ENCODE results near the gene E4F1. TPM values are rescaled to one million over a fixed set of nuclear protein-coding genes. Genes with fewer than 3 reads are reported as not detected.

E4F1 gene
- total RNA-seq, 1 experiment from 2014 or later: 41.6 TPM

DNA sequence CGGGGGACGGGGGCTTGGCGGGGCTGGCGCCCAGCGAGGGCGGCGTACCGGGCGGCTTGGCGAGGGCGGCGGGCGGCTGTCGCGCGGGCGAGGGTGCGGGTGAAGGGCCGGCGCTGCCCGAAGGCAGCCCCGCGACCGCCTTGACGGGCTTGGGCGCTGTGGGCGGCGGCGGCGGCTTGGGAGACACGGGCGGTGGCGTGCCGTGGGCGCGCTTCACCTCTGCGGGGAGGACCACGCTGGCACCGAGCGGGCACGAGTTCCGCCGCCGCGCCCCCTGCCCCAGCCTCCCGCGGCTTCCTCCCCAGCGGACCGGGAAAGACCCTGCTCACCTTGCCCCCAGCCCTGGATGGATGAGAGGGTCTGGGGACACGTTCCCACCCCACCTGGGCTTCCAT is 44.3 kb upstream of the E4F1 start:
- TF ChIP-seq EZH2 (IDR thresholded peaks at IDR 0.05; ENCODE audit: borderline replicate concordance, low read depth, low read length, poor library complexity, severe bottlenecking): no peak
- TF ChIP-seq, protein P1, sequence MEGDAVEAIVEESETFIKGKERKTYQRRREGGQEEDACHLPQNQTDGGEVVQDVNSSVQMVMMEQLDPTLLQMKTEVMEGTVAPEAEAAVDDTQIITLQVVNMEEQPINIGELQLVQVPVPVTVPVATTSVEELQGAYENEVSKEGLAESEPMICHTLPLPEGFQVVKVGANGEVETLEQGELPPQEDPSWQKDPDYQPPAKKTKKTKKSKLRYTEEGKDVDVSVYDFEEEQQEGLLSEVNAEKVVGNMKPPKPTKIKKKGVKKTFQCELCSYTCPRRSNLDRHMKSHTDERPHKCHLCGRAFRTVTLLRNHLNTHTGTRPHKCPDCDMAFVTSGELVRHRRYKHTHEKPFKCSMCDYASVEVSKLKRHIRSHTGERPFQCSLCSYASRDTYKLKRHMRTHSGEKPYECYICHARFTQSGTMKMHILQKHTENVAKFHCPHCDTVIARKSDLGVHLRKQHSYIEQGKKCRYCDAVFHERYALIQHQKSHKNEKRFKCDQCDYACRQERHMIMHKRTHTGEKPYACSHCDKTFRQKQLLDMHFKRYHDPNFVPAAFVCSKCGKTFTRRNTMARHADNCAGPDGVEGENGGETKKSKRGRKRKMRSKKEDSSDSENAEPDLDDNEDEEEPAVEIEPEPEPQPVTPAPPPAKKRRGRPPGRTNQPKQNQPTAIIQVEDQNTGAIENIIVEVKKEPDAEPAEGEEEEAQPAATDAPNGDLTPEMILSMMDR (conservative IDR thresholded peaks at IDR 0.05; ENCODE audit: low read depth, low read length): no peak
- ChIA-PET CTCF (no interaction called here), POLR2A (ENCODE audit: low non-redundant PET) (no interaction called here)
- Histone ChIP-seq H3K27me3 (replicated peaks; ENCODE audit: insufficient read depth, low read depth, low read length, poor library complexity) (no peaks in the 10 kb centered on the region), H3K36me3 (ENCODE audit: insufficient read depth, low read length, poor library complexity, severe bottlenecking) (peaks cover 29% of the 10 kb centered on the region), H3K4me1 (ENCODE audit: insufficient read depth, low read length, poor library complexity, severe bottlenecking) (no peaks in the 10 kb centered on the region), H3K27ac (ENCODE audit: low read depth, low read length, poor library complexity, severe bottlenecking) (no peak overlapping the region), H3K9me3 (ENCODE audit: low read depth, low read length, poor library complexity, severe bottlenecking) (no peaks in the 10 kb centered on the region), H3K4me3 (ENCODE audit: low read depth, low read length, poor library complexity, severe bottlenecking) (no peak overlapping the region)
- intact Hi-C loops (cut with micrococcal nuclease; ENCODE audit: unreplicated experiment): no loop called here
- DNase-seq (ENCODE audit: low spot score): no peak
- BruUV-seq (replicated peaks): no TSS peak

GRCh38 chr16:2179576-2179975 is 43.8 kb upstream of the E4F1 start:
- Histone ChIP-seq H3K9me3 (ENCODE audit: low read depth, low read length, poor library complexity, severe bottlenecking) (no peaks in the 10 kb centered on the region), H3K27ac (ENCODE audit: low read depth, low read length, poor library complexity, severe bottlenecking) (no peak overlapping the region), H3K4me1 (ENCODE audit: insufficient read depth, low read length, poor library complexity, severe bottlenecking) (no peaks in the 10 kb centered on the region), H3K27me3 (replicated peaks; ENCODE audit: insufficient read depth, low read depth, low read length, poor library complexity) (no peaks in the 10 kb centered on the region), H3K4me3 (ENCODE audit: low read depth, low read length, poor library complexity, severe bottlenecking) (no peak overlapping the region), H3K36me3 (ENCODE audit: insufficient read depth, low read length, poor library complexity, severe bottlenecking) (peaks cover 24% of the 10 kb centered on the region)
- no TSS peak for BruUV-seq (replicated peaks)
- TF ChIP-seq, protein P1 (conservative IDR thresholded peaks at IDR 0.05; ENCODE audit: low read depth, low read length): no peak
- POLR2A ChIA-PET (ENCODE audit: low non-redundant PET): no interaction called here
- no peak for DNase-seq (ENCODE audit: low spot score)
- CTCF ChIA-PET: no interaction called here
- intact Hi-C loops (cut with micrococcal nuclease; ENCODE audit: unreplicated experiment): no loop called here

GRCh38 chr16:2180461-2180860 is 42.9 kb upstream of the E4F1 start:
- no peaks in the 10 kb centered on the region for H3K27me3 ChIP-seq (replicated peaks; ENCODE audit: insufficient read depth, low read depth, low read length, poor library complexity)
- CTCF ChIA-PET: no interaction called here
- no peak for DNase-seq (ENCODE audit: low spot score)
- H3K36me3 ChIP-seq (ENCODE audit: insufficient read depth, low read length, poor library complexity, severe bottlenecking): peaks cover 15% of the 10 kb centered on the region
- H3K4me1 ChIP-seq (ENCODE audit: insufficient read depth, low read length, poor library complexity, severe bottlenecking): no peaks in the 10 kb centered on the region
- POLR2A ChIA-PET (ENCODE audit: low non-redundant PET): no interaction called here
- intact Hi-C loops (cut with micrococcal nuclease; ENCODE audit: unreplicated experiment): no loop called here
- H3K4me3 ChIP-seq (ENCODE audit: low read depth, low read length, poor library complexity, severe bottlenecking): no peak overlapping the region
- no TSS peak for BruUV-seq (replicated peaks)
- H3K27ac ChIP-seq (ENCODE audit: low read depth, low read length, poor library complexity, severe bottlenecking): no peak overlapping the region
- H3K9me3 ChIP-seq (ENCODE audit: low read depth, low read length, poor library complexity, severe bottlenecking): no peaks in the 10 kb centered on the region
- TF ChIP-seq, protein P1 (conservative IDR thresholded peaks at IDR 0.05; ENCODE audit: low read depth, low read length): no peak
- no peak for TF ChIP-seq EZH2 (IDR thresholded peaks at IDR 0.05; ENCODE audit: borderline replicate concordance, low read depth, low read length, poor library complexity, severe bottlenecking)
